NOMO-1 treated with DMSO at 0.1 percent for 48 hours (cell line): ENCODE results near the gene INSC.

ENCODE experiments used
- DNase-seq: peaks from one replicate; lab custom pipeline; 2025; ENCODE audit not compliant: unreplicated experiment; lab: John Stamatoyannopoulos, UW

The INSC gene

GRCh38 chr11:15180212-15180792 is 65.6 kb downstream of the INSC start:
- no peak for DNase-seq

- no peak for DNase-seq
Observed at GRCh38 chr11:15182372-15182771, 67.6 kb downstream of the INSC start.

GRCh38 chr11:15185021-15185420 is 70.3 kb downstream of the INSC start:
- DNase-seq = no peak

GRCh38 chr11:15186146-15186545 is 71.4 kb downstream of the INSC start:
- DNase-seq = no peak

- no peak for DNase-seq
Observed at GRCh38 chr11:15189189-15189588, 74.5 kb downstream of the INSC start.

- no peak for DNase-seq
Observed at GRCh38 chr11:15189641-15190365, 75.1 kb downstream of the INSC start.

GRCh38 chr11:15190611-15191010 is 75.9 kb downstream of the INSC start:
- no peak for DNase-seq

- no peak for DNase-seq
Observed at GRCh38 chr11:15192005-15192556, 77.4 kb downstream of the INSC start.

- no peak for DNase-seq
Observed at GRCh38 chr11:15194671-15195415, 80.1 kb downstream of the INSC start.

GRCh38 chr11:15195454-15196200 is 80.9 kb downstream of the INSC start:
- no peak for DNase-seq

GRCh38 chr11:15196704-15197103 is 82.0 kb downstream of the INSC start:
- DNase-seq = no peak

GRCh38 chr11:15197696-15198095 is 83.0 kb downstream of the INSC start:
- DNase-seq = no peak

GRCh38 chr11:15198284-15198683 is 83.6 kb downstream of the INSC start:
- DNase-seq = no peak

- DNase-seq = no peak
Observed at GRCh38 chr11:15199693-15200092, 85.0 kb downstream of the INSC start.

- DNase-seq = no peak
Observed at GRCh38 chr11:15200696-15201095, 86.0 kb downstream of the INSC start.

- DNase-seq = no peak
Observed at GRCh38 chr11:15201586-15201985, 86.9 kb downstream of the INSC start.

GRCh38 chr11:15202626-15203025 is 87.9 kb downstream of the INSC start:
- DNase-seq = no peak

GRCh38 chr11:15204711-15205110 is 90.0 kb downstream of the INSC start:
- DNase-seq = no peak

GRCh38 chr11:15206791-15207190 is 92.1 kb downstream of the INSC start:
- no peak for DNase-seq

- DNase-seq = peak; percentile 43
Observed at GRCh38 chr11:15208378-15209222, 93.9 kb downstream of the INSC start.
